H1 (cell line): ENCODE data around the gene USE1. TPM values are rescaled to one million over a fixed set of nuclear protein-coding genes. Genes with fewer than 3 reads are reported as not detected.

Experiments
- polyA plus RNA-seq, 7 experiments: library from polyadenylated mRNA; depleted of rRNA in 3 of 7; stranded (reverse) in 5 of 7; unstranded in 2 of 7; fragments of >200 nt in 5 of 7; fragments of 200-250 nt in 2 of 7; gene quantifications; 1 replicate in 5 of 7; 2 replicates in 1 of 7; 4 replicates in 1 of 7; pipeline versions ENCODE4 v1.2.1 to v1.2.3, GENCODE V29; 2011 to 2013; ENCODE audit warnings: missing spikeins in 2 of 7, mixed read lengths in 2 of 7
- total RNA-seq: library from RNA; stranded (reverse); fragmentation: NEBNext Ultra II Directional; extraction: Animal tissue kit (Norgen Biotek cat#: 25700); gene quantifications from 2 replicates; pipeline ENCODE4 v1.2.1, GENCODE V29; 2021

USE1 gene
- total and polyA plus RNA-seq, 2 of the 8 experiments (the other 6 are each of a cell fraction or from before 2014, with no cell fraction given): 8.7 to 13.9 TPM

Other genes with a start within 250 kb of the USE1 start
- gene CPAMD8, start 188.5 kb upstream of the USE1 start, total RNA-seq: 9.2 and 11.1 TPM in 2 replicates
- gene CPAMD8, start 188.5 kb upstream of the USE1 start, polyA plus RNA-seq (2011; rRNA removed): 6.1 and 11.2 TPM in 2 replicates
- 23.2 and 23.5 TPM in 2 replicates for gene HAUS8, start 139.9 kb upstream of the USE1 start, total RNA-seq
- gene HAUS8, start 139.9 kb upstream of the USE1 start, polyA plus RNA-seq (2011; rRNA removed): 18.4 and 18.9 TPM in 2 replicates
- 76.8 and 77.1 TPM in 2 replicates for gene MYO9B, start 139.6 kb upstream of the USE1 start, total RNA-seq
- 27.6 and 40.0 TPM in 2 replicates for gene MYO9B, start 139.6 kb upstream of the USE1 start, polyA plus RNA-seq (2011; rRNA removed)
- gene OCEL1, start 10.9 kb downstream of the USE1 start, total RNA-seq: 32.1 and 32.6 TPM in 2 replicates
- 13.3 and 20.2 TPM in 2 replicates for gene OCEL1, start 10.9 kb downstream of the USE1 start, polyA plus RNA-seq (2011; rRNA removed)
- 114 and 121 TPM in 2 replicates for gene NR2F6, start 30.6 kb downstream of the USE1 start, total RNA-seq
- 99.7 and 147 TPM in 2 replicates for gene NR2F6, start 30.6 kb downstream of the USE1 start, polyA plus RNA-seq (2011; rRNA removed)
- 6.5 and 7.5 TPM in 2 replicates for gene USHBP1, start 49.4 kb downstream of the USE1 start, total RNA-seq
- 5.0 and 5.7 TPM in 2 replicates for gene USHBP1, start 49.4 kb downstream of the USE1 start, polyA plus RNA-seq (2011; rRNA removed)
- 127 and 134 TPM in 2 replicates for gene BABAM1, start 52.1 kb downstream of the USE1 start, total RNA-seq
- 133 and 153 TPM in 2 replicates for gene BABAM1, start 52.1 kb downstream of the USE1 start, polyA plus RNA-seq (2011; rRNA removed)
- 6.1 and 6.8 TPM in 2 replicates for gene ANKLE1, start 66.5 kb downstream of the USE1 start, total RNA-seq
- gene ANKLE1, start 66.5 kb downstream of the USE1 start, polyA plus RNA-seq (2011; rRNA removed): 9.6 and 14.2 TPM in 2 replicates
- 11.3 and 14.5 TPM in 2 replicates for gene ABHD8, start 88.1 kb downstream of the USE1 start, total RNA-seq
- 18.7 and 28.5 TPM in 2 replicates for gene ABHD8, start 88.1 kb downstream of the USE1 start, polyA plus RNA-seq (2011; rRNA removed)
- 99.6 and 100 TPM in 2 replicates for gene MRPL34, start 90.5 kb downstream of the USE1 start, total RNA-seq
- 91.9 and 123 TPM in 2 replicates for gene MRPL34, start 90.5 kb downstream of the USE1 start, polyA plus RNA-seq (2011; rRNA removed)
- gene DDA1, start 94.2 kb downstream of the USE1 start, total RNA-seq: 34.5 and 35.9 TPM in 2 replicates
- gene DDA1, start 94.2 kb downstream of the USE1 start, polyA plus RNA-seq (2011; rRNA removed): 29.2 and 30.0 TPM in 2 replicates
- gene ANO8, start 119.5 kb downstream of the USE1 start, total RNA-seq: 20.7 and 21.4 TPM in 2 replicates
- 9.5 and 17.3 TPM in 2 replicates for gene ANO8, start 119.5 kb downstream of the USE1 start, polyA plus RNA-seq (2011; rRNA removed)
- gene GTPBP3, start 122.2 kb downstream of the USE1 start, total RNA-seq: 52.7 and 56.0 TPM in 2 replicates
- gene GTPBP3, start 122.2 kb downstream of the USE1 start, polyA plus RNA-seq (2011; rRNA removed): 30.4 and 50.7 TPM in 2 replicates
- gene PLVAP, start 162.0 kb downstream of the USE1 start, total RNA-seq: 0.27 TPM in 1 of 2 replicates, not detected in the other
- gene PLVAP, start 162.0 kb downstream of the USE1 start, polyA plus RNA-seq (2011; rRNA removed): 0.32 and 0.35 TPM in 2 replicates
- gene CCDC194, start 178.8 kb downstream of the USE1 start, total RNA-seq: not detected in 2 replicates
- gene CCDC194, start 178.8 kb downstream of the USE1 start, polyA plus RNA-seq (2011; rRNA removed): 0.33 and 0.74 TPM in 2 replicates
- gene BST2, start 190.3 kb downstream of the USE1 start, total RNA-seq: 16.8 and 18.1 TPM in 2 replicates
- 72.8 and 117 TPM in 2 replicates for gene BST2, start 190.3 kb downstream of the USE1 start, polyA plus RNA-seq (2011; rRNA removed)
- gene MVB12A, start 204.7 kb downstream of the USE1 start, total RNA-seq: 36.8 and 37.9 TPM in 2 replicates
- gene MVB12A, start 204.7 kb downstream of the USE1 start, polyA plus RNA-seq (2011; rRNA removed): 76.6 and 97.7 TPM in 2 replicates
- gene TMEM221, start 233.3 kb downstream of the USE1 start, total RNA-seq: 1.4 and 1.6 TPM in 2 replicates
- gene TMEM221, start 233.3 kb downstream of the USE1 start, polyA plus RNA-seq (2011; rRNA removed): 2.0 and 2.9 TPM in 2 replicates
- not detected in 2 replicates for gene NXNL1, start 245.6 kb downstream of the USE1 start, total RNA-seq
- not detected in 2 replicates for gene NXNL1, start 245.6 kb downstream of the USE1 start, polyA plus RNA-seq (2011; rRNA removed)